A549 (cell line): ENCODE measurements around the gene ISM1. TPM values are rescaled to one million over a fixed set of nuclear protein-coding genes. Genes with fewer than 3 reads are reported as not detected.

Experiments
- ATAC-seq, 2 experiments: fragments of 200-7000 bp in 1 of 2; fragments of >200 bp in 1 of 2; cut with Nextera tagmentation in 1 of 2; cut with Tn5 transposase in 1 of 2; 3 replicates each; pipeline versions ENCODE4 v1.8.0 to v1.9.1; 2018 to 2020; ENCODE audit warnings: mild to moderate bottlenecking in 1 of 2, moderate library complexity in 1 of 2
- CTCF ChIA-PET: fragments of 300-600 bp; sonication (Branson Sonifier 250); formaldehyde crosslinking; extraction: SDS; loops from one replicate; lab custom pipeline; 2021; ENCODE audit warnings: antibody characterized with exemption, inconsistent platforms; lab: Yijun Ruan, JAX
- POLR2A ChIA-PET: fragments of 350-600 bp; formaldehyde crosslinking; extraction: SDS; loops from one replicate; lab custom pipeline; 2021; ENCODE audit warnings: antibody characterized with exemption, inconsistent platforms; lab: Yijun Ruan, JAX
- DNase-seq, 2 experiments: peaks; one replicate each; pipeline versions ENCODE4 v3.0.0 to v3.0.0-alpha.2; 2011 to 2016; ENCODE audit warnings: low read depth in 1 of 2, low spot score in 1 of 2
- FAIRE-seq: peaks from 2 replicates; lab custom pipeline; 2011; peaks lifted over from hg19 to GRCh38; lab: Jason Lieb, UNC
- H3K27ac ChIP-seq, 2 experiments: fragments of >200 bp; sonication (Bioruptor Twin); formaldehyde crosslinking; 3 replicates each; pipeline ENCODE4 v1.5.1; 2016 to 2017
- H3K4me1 ChIP-seq: fragments of >200 bp; sonication (Bioruptor Twin); formaldehyde crosslinking; 3 replicates; pipeline ENCODE4 v1.6.1; 2016
- H3K4me2 ChIP-seq: fragments of >200 bp; sonication (Bioruptor Twin); formaldehyde crosslinking; 3 replicates; pipeline ENCODE4 v1.6.1; 2016
- H3K4me3 ChIP-seq: fragments of >200 bp; sonication (Bioruptor Twin); formaldehyde crosslinking; 3 replicates; pipeline ENCODE4 v1.5.1; 2016
- H3K9me3 ChIP-seq: fragments of >200 bp; sonication (Bioruptor Twin); formaldehyde crosslinking; 3 replicates; pipeline ENCODE4 v1.6.1; 2016
- CBX2 ChIP-seq: fragments of 200-600 bp; sonication (generic); IDR thresholded peaks from 2 replicates; pipeline ENCODE4 v1.6.1; 2016; ENCODE audit warnings: low read depth, mild to moderate bottlenecking, borderline replicate concordance
- CEBPB ChIP-seq, 2 experiments: fragments of >200 bp in 1 of 2; sonication (Bioruptor Twin) in 1 of 2; formaldehyde crosslinking in 1 of 2; IDR thresholded peaks; 2 replicates each; pipeline ENCODE4 v1.6.1; 2012 to 2016
- CTCF ChIP-seq: fragments of >200 bp; sonication (Bioruptor Twin); formaldehyde crosslinking; IDR thresholded peaks from 3 replicates; pipeline ENCODE4 v1.5.1; 2016
- EHF ChIP-seq: fragments of 250-450 bp; sonication (Bioruptor Pico); IDR thresholded peaks from 2 replicates; pipeline ENCODE4 v1.5.0; 2020; ENCODE audit warnings: mild to moderate bottlenecking
- EHMT2 ChIP-seq: fragments of 200-600 bp; sonication (generic); IDR thresholded peaks from 2 replicates; pipeline ENCODE4 v1.6.1; 2016; ENCODE audit warnings: antibody characterized with exemption, low read depth, mild to moderate bottlenecking, moderate library complexity
- FOXS1 ChIP-seq: fragments of 250-450 bp; sonication (Bioruptor Pico); IDR thresholded peaks from 2 replicates; pipeline ENCODE4 v1.5.0; 2020; ENCODE audit warnings: mild to moderate bottlenecking, moderate library complexity
- GATA3 ChIP-seq: IDR thresholded peaks from 2 replicates; pipeline ENCODE4 v1.6.1; 2012; ENCODE audit warnings: borderline replicate concordance
- HES2 ChIP-seq: fragments of >200 bp; sonication (Bioruptor Twin); formaldehyde crosslinking; IDR thresholded peaks from 2 replicates; pipeline ENCODE4 v1.6.1; 2016
- HOXA7 ChIP-seq: fragments of 250-450 bp; sonication (Bioruptor Pico); IDR thresholded peaks from 2 replicates; pipeline ENCODE4 v1.5.0; 2020; ENCODE audit warnings: mild to moderate bottlenecking, moderate library complexity
- HOXB5 ChIP-seq: fragments of 250-450 bp; sonication (Bioruptor Pico); IDR thresholded peaks from 2 replicates; pipeline ENCODE4 v1.5.0; 2020; ENCODE audit warnings: mild to moderate bottlenecking, moderate library complexity
- MAX ChIP-seq: IDR thresholded peaks from 2 replicates; pipeline ENCODE4 v1.6.1; 2012
- NFE2L2 ChIP-seq: fragments of 150-350 bp; conservative IDR thresholded peaks from 2 replicates; pipeline ENCODE4 v1.6.1; 2014; ENCODE audit warnings: low read length
- POLR2AphosphoS2 ChIP-seq: conservative IDR thresholded peaks from 2 replicates; pipeline ENCODE4 v1.6.1; 2012; ENCODE audit warnings: low read length, improper control_type of control experiment, inconsistent platforms
- RAD21 ChIP-seq, 2 experiments: fragments of >200 bp in 1 of 2; sonication (Bioruptor Twin) in 1 of 2; formaldehyde crosslinking in 1 of 2; IDR thresholded peaks in 1 of 2; conservative IDR thresholded peaks in 1 of 2; 2 replicates in 1 of 2; 3 replicates in 1 of 2; pipeline ENCODE4 v1.6.1; 2012 to 2018; ENCODE audit warnings: inconsistent platforms in 1 of 2
- REST ChIP-seq: fragments of 200-600 bp; sonication (generic); IDR thresholded peaks from 2 replicates; pipeline ENCODE4 v1.6.1; 2016; ENCODE audit warnings: antibody characterized with exemption, mild to moderate bottlenecking, moderate library complexity
- RFX5 ChIP-seq: fragments of 450-650 bp; IDR thresholded peaks from 2 replicates; pipeline ENCODE4 v1.7.1; 2014; ENCODE audit warnings: antibody characterized with exemption, mild to moderate bottlenecking, moderate library complexity
- SMC3 ChIP-seq: fragments of >200 bp; sonication (Bioruptor Twin); formaldehyde crosslinking; IDR thresholded peaks from 3 replicates; pipeline ENCODE4 v1.6.1; 2018; ENCODE audit warnings: inconsistent platforms
- SREBF2 ChIP-seq: fragments of 450-650 bp; IDR thresholded peaks from 2 replicates; pipeline ENCODE4 v1.6.1; 2014; ENCODE audit warnings: mild to moderate bottlenecking, moderate library complexity
- ZFP36 ChIP-seq: fragments of 450-650 bp; IDR thresholded peaks from 2 replicates; pipeline ENCODE4 v1.6.1; 2014; ENCODE audit warnings: borderline replicate concordance; ENCODE audit not compliant: partially characterized antibody
- WGBS: methylation state at CpG from one replicate; pipeline ENCODE4 v1.1.6; 2017; ENCODE audit errors: missing lambda C conversion rate; 5-methylcytosine and 5-hydroxymethylcytosine counted together
- polyA plus RNA-seq, 4 experiments: library from polyadenylated mRNA; depleted of rRNA in 3 of 4; stranded (reverse); fragments of >200 nt; fragmentation: RNase III in 1 of 4; extraction: RNeasy Plus Mini Kit Qiagen cat#74134 plus additional on column Dnase treatment in 1 of 4; gene quantifications; 2 replicates in 3 of 4; 3 replicates in 1 of 4; pipeline ENCODE4 v1.2.3, GENCODE V29; 2011 to 2017

The ISM1 gene
- polyA plus RNA-seq, 2 of the 4 experiments (the other 2 are of a cell fraction), result 0.18 to 0.39 TPM

GRCh38 chr20:13322621-13323020, 101.5 kb downstream of the ISM1 start:
- peaks cover 12% of the 10 kb centered on the region for H3K4me1 ChIP-seq
- no peak for DNase-seq
- peak overlapping the region in 1 of 2 experiments; percentile 29; a peak in 1 of 6 replicates for H3K27ac ChIP-seq
- no peak for ATAC-seq
- H3K4me3 ChIP-seq, result no peak overlapping the region
- WGBS, result 52% methylated on average over 3 of the region's 3 CpGs
- peaks cover 7% of the 10 kb centered on the region; the same call in 1 of the 3 replicates for H3K9me3 ChIP-seq
- peak overlapping the region; percentile 6; the same call in 1 of the 3 replicates for H3K4me2 ChIP-seq
- FAIRE-seq, result no peak
- POLR2A ChIA-PET, result no interaction called here
- CTCF ChIA-PET, result interaction anchor here (0.7 to 6.3 kb wide), 5 partner anchors 14 to 224 kb away, joined by 3 to 98 read pairs (median 4); no protein-coding TSS in a partner anchor
- TF ChIP-seq CBX2 (no peak), HOXB5 (CRISPR knock-in tag) (no peak), FOXS1 (CRISPR knock-in tag) (no peak), REST (no peak), GATA3 (no peak), NFE2L2 (no peak)

- DNase-seq (peak; percentile 33 to 75), ATAC-seq (peak; percentile 94 to 97), FAIRE-seq (peak; percentile 97)
- no peak overlapping the region for H3K4me3 ChIP-seq
- no peak for TF ChIP-seq FOXS1 (CRISPR knock-in tag)
- TF ChIP-seq MAX, result peak; percentile 39; the same call in 1 of the 2 replicates
- TF ChIP-seq HOXA7, result no peak
- TF ChIP-seq RAD21 (conservative IDR thresholded peaks at IDR 0.05 in 1 of 2, IDR thresholded peaks at IDR 0.05 in 1 of 2), result peak; percentile 91 to 94
- peak; percentile 95 for TF ChIP-seq SMC3
- TF ChIP-seq REST, result peak; percentile 42; the same call in 1 of the 2 replicates
- TF ChIP-seq ZFP36, result no peak
- no peak for TF ChIP-seq CEBPB (IDR thresholded peaks at IDR 0.05)
- no peak for TF ChIP-seq EHF
- no peak for TF ChIP-seq NFE2L2
- TF ChIP-seq RFX5, result no peak
- no peak for TF ChIP-seq EHMT2
- no peak for TF ChIP-seq SREBF2
- peak; percentile 74 for TF ChIP-seq CTCF
- no peak for TF ChIP-seq POLR2AphosphoS2
- TF ChIP-seq HES2, result no peak
- peaks cover 11% of the 10 kb centered on the region; the same call in 2 of the 3 replicates for H3K9me3 ChIP-seq
- H3K27ac ChIP-seq, result peak overlapping the region; percentile 28 to 42; a peak in 4 of 6 replicates
- POLR2A ChIA-PET, result no interaction called here
- H3K4me1 ChIP-seq, result peaks cover 12% of the 10 kb centered on the region
- no peak overlapping the region for H3K4me2 ChIP-seq
- CTCF ChIA-PET, result interaction anchor here (0.6 to 6.3 kb wide), 23 partner anchors 9 to 459 kb away, joined by 3 to 98 read pairs (median 3); no protein-coding TSS in a partner anchor
- WGBS, result 42% methylated on average over 8 of the region's 8 CpGs
Observed at GRCh38 chr20:13325033-13325432, 104.0 kb downstream of the ISM1 start.
